GM15510 (cell line): ENCODE measurements around the gene ANKRD24.

Experiments used
- POLR2A ChIP-seq: IDR thresholded peaks from 3 replicates; pipeline ENCODE4 v1.6.1; 2011; ENCODE audit warnings: borderline replicate concordance; ENCODE audit not compliant: insufficient read length; ENCODE audit errors: extremely low read depth

ANKRD24 gene

DNA sequence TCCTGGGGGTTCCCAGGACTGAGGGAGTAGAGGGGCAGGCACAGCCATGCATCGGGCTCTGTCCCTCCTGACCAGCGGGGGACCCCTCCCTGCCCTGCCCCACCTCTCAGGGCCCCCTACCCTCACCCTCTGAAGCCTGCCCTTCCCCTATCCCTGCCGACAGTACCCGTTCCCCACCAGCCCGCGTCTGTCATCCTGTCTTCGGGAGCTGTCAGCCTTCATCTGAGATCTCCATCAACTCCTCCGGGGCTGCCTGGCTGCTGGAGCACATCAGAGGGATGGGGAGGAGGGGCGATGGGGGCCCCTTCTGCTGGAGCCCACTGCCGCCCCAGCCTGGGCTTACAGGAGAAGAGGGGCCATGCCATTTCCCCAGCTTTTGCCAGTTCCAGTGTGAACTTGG is 90.4 kb downstream of the ANKRD24 start:
- no peak for TF ChIP-seq POLR2A
